K562 (cell line): ENCODE measurements around the gene OR7D2. TPM values are rescaled to one million over a fixed set of nuclear protein-coding genes. Genes with fewer than 3 reads are reported as not detected.

ENCODE experiments used
- ELF2 ChIP-seq: fragments of 250-450 bp; sonication (Bioruptor Pico); IDR thresholded peaks from 2 replicates; pipeline ENCODE4 v1.5.0; 2021; ENCODE audit warnings: mild to moderate bottlenecking
- ETV1 ChIP-seq: fragments of 450-650 bp; conservative IDR thresholded peaks from 2 replicates; pipeline ENCODE4 v1.6.1; 2016; ENCODE audit warnings: missing genetic modification characterization, control low read depth, low read depth, missing compliant biosample characterization
- FOXP4 ChIP-seq: sonication (generic); formaldehyde crosslinking; IDR thresholded peaks from 2 replicates; pipeline ENCODE4 v1.8.0; 2022; ENCODE audit warnings: mild to moderate bottlenecking, missing genetic modification reagents, borderline replicate concordance
- GTF3C2 ChIP-seq: IDR thresholded peaks from 3 replicates; pipeline ENCODE4 v1.6.1; 2011; ENCODE audit warnings: borderline replicate concordance, mild to moderate bottlenecking, moderate library complexity; ENCODE audit not compliant: insufficient read length; ENCODE audit errors: extremely low read depth
- KDM5B ChIP-seq: fragments of 200-600 bp; sonication (generic); IDR thresholded peaks from 2 replicates; pipeline ENCODE4 v1.6.1; 2012; ENCODE audit warnings: low read depth, mild to moderate bottlenecking, moderate library complexity, low read length, control low read depth, inconsistent platforms; ENCODE audit not compliant: insufficient replicate concordance
- MAFF ChIP-seq: IDR thresholded peaks from 2 replicates; pipeline ENCODE4 v1.6.1; 2012; ENCODE audit warnings: low read length, improper control_type of control experiment
- MLX ChIP-seq, 2 experiments: fragments of 450-650 bp in 1 of 2; sonication (generic) in 1 of 2; formaldehyde crosslinking; conservative IDR thresholded peaks; 2 replicates each; pipeline versions ENCODE4 v1.4.0 to v1.8.1; 2020 to 2022; ENCODE audit warnings: mild to moderate bottlenecking in 1 of 2, missing genetic modification reagents in 1 of 2
- POLR2A ChIP-seq: fragments of 450-650 bp; conservative IDR thresholded peaks from 2 replicates; pipeline ENCODE4 v1.6.1; 2016
- PRMT5 ChIP-seq: sonication (generic); formaldehyde crosslinking; IDR thresholded peaks from 2 replicates; pipeline ENCODE4 v1.5.0; 2020; ENCODE audit warnings: missing genetic modification reagents
- RBM25 ChIP-seq: fragments of 200-400 bp; formaldehyde crosslinking; IDR thresholded peaks from 2 replicates; pipeline ENCODE4 v1.6.1; 2018; ENCODE audit warnings: low read length, low read depth, moderate library complexity; ENCODE audit not compliant: severe bottlenecking
- RHOXF2B ChIP-seq: fragments of 250-450 bp; sonication (Bioruptor Pico); conservative IDR thresholded peaks from 2 replicates; pipeline ENCODE4 v1.5.1; 2021
- SIX5 ChIP-seq, 2 experiments: IDR thresholded peaks; 2 replicates each; pipeline ENCODE4 v1.6.1; 2011; ENCODE audit warnings: low read length in 2 of 2, borderline replicate concordance in 1 of 2, low read depth in 1 of 2, mild to moderate bottlenecking in 1 of 2, moderate library complexity in 1 of 2; ENCODE audit not compliant: insufficient read depth in 1 of 2
- SUPT5H ChIP-seq: fragments of 450-650 bp; IDR thresholded peaks from 2 replicates; pipeline ENCODE4 v1.6.1; 2016
- ZNF311 ChIP-seq: fragments of 250-450 bp; sonication (Bioruptor Pico); IDR thresholded peaks from 2 replicates; pipeline ENCODE4 v1.4.0; 2020; ENCODE audit warnings: mild to moderate bottlenecking, moderate library complexity
- ZNF408 ChIP-seq: fragments of 250-450 bp; sonication (Bioruptor Pico); IDR thresholded peaks from 2 replicates; pipeline ENCODE4 v1.4.0; 2020; ENCODE audit warnings: low read depth, mild to moderate bottlenecking, moderate library complexity
- ZNF644 ChIP-seq: fragments of 200-800 bp; sonication (Bioruptor generic); IDR thresholded peaks from 2 replicates; pipeline ENCODE4 v1.6.1; 2016; ENCODE audit warnings: low read depth, missing genetic modification characterization, missing compliant biosample characterization
- polyA plus RNA-seq, 8 experiments: library from polyadenylated mRNA; depleted of rRNA in 4 of 8; stranded (reverse) in 5 of 8; unstranded in 3 of 8; fragments of >200 nt; fragmentation: Nextera tagmentation in 2 of 8; fragmentation: Illumina TruSeq in 1 of 8; extraction: Ambion mirVana in 2 of 8; extraction: Trizol in 1 of 8; gene quantifications; 2 replicates each; pipeline versions ENCODE4 v1.2.1 to v1.2.3, GENCODE V29; 2011 to 2014; ENCODE audit warnings: inconsistent platforms in 1 of 8, missing spikeins in 1 of 8
- total RNA-seq, 7 experiments: library from RNA; depleted of rRNA in 6 of 7; stranded (reverse); fragments of >200 nt in 6 of 7; fragmentation: Illumina TruSeq in 2 of 7; extraction: Trizol in 2 of 7; gene quantifications; 2 replicates each; pipeline versions ENCODE4 v1.2.1 to v1.2.3, GENCODE V29; 2011 to 2021; ENCODE audit warnings: low replicate concordance in 1 of 7

The OR7D2 gene
- total and polyA plus RNA-seq, 9 of the 15 experiments (the other 6 are each of a cell fraction or from before 2014, with no cell fraction given) = 0.05 to 0.75 (median 0.45) TPM

- TF ChIP-seq SIX5 (IDR thresholded peaks at IDR 0.05; ENCODE audit: borderline replicate concordance in 1 of 2, insufficient read depth in 1 of 2, low read depth in 1 of 2, low read length in 2 of 2) (peak; percentile 84 to 88), ELF2 (CRISPR knock-in tag) (peak; percentile 97), MLX (CRISPR knock-in tag; conservative IDR thresholded peaks at IDR 0.05) (no peak), RBM25 (peak; percentile 78), SUPT5H (peak; percentile 95), ZNF311 (CRISPR knock-in tag) (no peak), FOXP4 (no peak), PRMT5 (CRISPR knock-in tag) (no peak), GTF3C2 (no peak), ETV1 (0 out of 2 replicates have a peak, but pooled peaks have one; percentile 42), RHOXF2B (CRISPR knock-in tag) (no peak), POLR2A (peak; percentile 95), ZNF408 (CRISPR knock-in tag) (no peak), ZNF644 (tag) (0 out of 2 replicates have a peak, but pooled peaks have one; percentile 44), KDM5B (peak; percentile 81), MAFF (peak; percentile 59; the same call in 1 of the 2 replicates)
Measured at GRCh38 chr19:9140159-9140874, 38.5 kb upstream of the OR7D2 start, which contains the start of gene ZNF317 (continued).
